Measurements from ENCODE around the gene CIC.
"Not testable (repeated sequence)": the region's sequence is repeated elsewhere in the genome, so short reads cannot be mapped to it uniquely, and the experiment has no call there.

GRCh38 chr19:42339126-42339860 lies 70.2 kb downstream of the CIC start:
- TF ChIP-seq ZBTB7B (CRISPR knock-in tag; IDR thresholded peaks at IDR 0.05); RBAK (CRISPR knock-in tag; IDR thresholded peaks at IDR 0.05); ZNF234 (CRISPR knock-in tag; conservative IDR thresholded peaks at IDR 0.05); CHD2 (IDR thresholded peaks at IDR 0.05; ENCODE audit: low read depth, low read length); TAF1 (CRISPR knock-in tag; IDR thresholded peaks at IDR 0.05); SMARCE1 (IDR thresholded peaks at IDR 0.05; ENCODE audit: borderline replicate concordance); ZSCAN31 (CRISPR knock-in tag; IDR thresholded peaks at IDR 0.05; ENCODE audit: low read depth); ZNF274 (CRISPR knock-in tag; IDR thresholded peaks at IDR 0.05); REL (CRISPR knock-in tag; conservative IDR thresholded peaks at IDR 0.05): not testable (repeated sequence)
- TF ChIP-seq, protein P1, sequence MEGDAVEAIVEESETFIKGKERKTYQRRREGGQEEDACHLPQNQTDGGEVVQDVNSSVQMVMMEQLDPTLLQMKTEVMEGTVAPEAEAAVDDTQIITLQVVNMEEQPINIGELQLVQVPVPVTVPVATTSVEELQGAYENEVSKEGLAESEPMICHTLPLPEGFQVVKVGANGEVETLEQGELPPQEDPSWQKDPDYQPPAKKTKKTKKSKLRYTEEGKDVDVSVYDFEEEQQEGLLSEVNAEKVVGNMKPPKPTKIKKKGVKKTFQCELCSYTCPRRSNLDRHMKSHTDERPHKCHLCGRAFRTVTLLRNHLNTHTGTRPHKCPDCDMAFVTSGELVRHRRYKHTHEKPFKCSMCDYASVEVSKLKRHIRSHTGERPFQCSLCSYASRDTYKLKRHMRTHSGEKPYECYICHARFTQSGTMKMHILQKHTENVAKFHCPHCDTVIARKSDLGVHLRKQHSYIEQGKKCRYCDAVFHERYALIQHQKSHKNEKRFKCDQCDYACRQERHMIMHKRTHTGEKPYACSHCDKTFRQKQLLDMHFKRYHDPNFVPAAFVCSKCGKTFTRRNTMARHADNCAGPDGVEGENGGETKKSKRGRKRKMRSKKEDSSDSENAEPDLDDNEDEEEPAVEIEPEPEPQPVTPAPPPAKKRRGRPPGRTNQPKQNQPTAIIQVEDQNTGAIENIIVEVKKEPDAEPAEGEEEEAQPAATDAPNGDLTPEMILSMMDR (CRISPR knock-in tag; IDR thresholded peaks at IDR 0.05) = not testable (repeated sequence)
